ENCODE data around the gene GABPA.

The GABPA gene

DNA sequence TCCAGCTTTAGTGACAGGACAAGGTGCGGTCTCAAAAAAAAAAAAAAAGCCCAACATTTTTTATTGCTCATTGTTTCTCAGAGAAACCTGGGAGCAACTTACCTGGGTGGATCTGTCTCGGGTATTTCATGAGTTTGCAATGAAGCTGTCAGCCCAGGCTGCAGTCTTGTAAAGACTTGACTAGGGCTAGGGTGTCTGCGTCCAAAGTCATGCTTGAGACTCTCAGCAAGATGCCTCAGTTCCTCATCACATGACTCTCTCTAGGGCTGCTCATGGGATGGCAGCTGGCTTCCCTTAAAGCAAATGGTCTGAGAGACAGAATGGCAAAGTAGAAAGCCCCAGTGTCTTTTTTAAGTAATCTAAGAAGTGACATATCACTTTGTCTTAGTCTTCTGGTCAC is 8.1 kb downstream of the GABPA start:
- TF ChIP-seq CTCF (IDR thresholded peaks at IDR 0.05; ENCODE audit: insufficient read depth, low read depth, low read length, missing control alignments), result no peak
- no peak overlapping the region for H3K4me3 ChIP-seq (ENCODE audit: low read length)
- DNase-seq (ENCODE audit: low read depth), result peak; percentile 88

DNA sequence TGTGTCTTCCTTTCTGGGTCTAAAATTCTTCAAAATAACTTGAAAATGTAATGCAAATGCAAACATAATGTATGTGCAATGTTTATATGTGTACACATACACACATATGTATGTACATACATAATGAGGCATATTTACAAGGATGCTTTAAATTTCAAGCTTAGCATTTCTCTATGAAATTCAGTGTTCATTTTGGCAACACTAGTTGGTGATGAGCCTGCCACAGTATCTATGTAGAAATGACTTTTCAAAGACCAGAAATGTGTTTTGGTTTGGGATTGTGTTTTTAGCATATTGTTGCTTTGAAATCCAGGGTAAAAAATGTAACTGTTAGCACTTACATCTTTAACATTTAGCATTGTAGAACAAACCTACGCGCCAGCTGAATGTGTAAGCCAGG is 10.1 kb downstream of the GABPA start:
- no peak overlapping the region for H3K4me3 ChIP-seq (ENCODE audit: low read length)
- no peak for TF ChIP-seq CTCF (IDR thresholded peaks at IDR 0.05; ENCODE audit: insufficient read depth, low read depth, low read length, missing control alignments)
- DNase-seq (ENCODE audit: low read depth), result no peak

- no peak overlapping the region for H3K4me3 ChIP-seq (ENCODE audit: low read length)
- no peak for TF ChIP-seq CTCF (IDR thresholded peaks at IDR 0.05; ENCODE audit: insufficient read depth, low read depth, low read length, missing control alignments)
- DNase-seq (ENCODE audit: low read depth), result no peak
These were observed 15.3 kb downstream of the GABPA start for GRCh38 chr21:25750085-25750484.

GRCh38 chr21:25752416-25752815 is 17.6 kb downstream of the GABPA start:
- H3K4me3 ChIP-seq (ENCODE audit: low read length), result no peak overlapping the region
- DNase-seq (ENCODE audit: low read depth), result no peak
- TF ChIP-seq CTCF (IDR thresholded peaks at IDR 0.05; ENCODE audit: insufficient read depth, low read depth, low read length, missing control alignments), result no peak

DNA sequence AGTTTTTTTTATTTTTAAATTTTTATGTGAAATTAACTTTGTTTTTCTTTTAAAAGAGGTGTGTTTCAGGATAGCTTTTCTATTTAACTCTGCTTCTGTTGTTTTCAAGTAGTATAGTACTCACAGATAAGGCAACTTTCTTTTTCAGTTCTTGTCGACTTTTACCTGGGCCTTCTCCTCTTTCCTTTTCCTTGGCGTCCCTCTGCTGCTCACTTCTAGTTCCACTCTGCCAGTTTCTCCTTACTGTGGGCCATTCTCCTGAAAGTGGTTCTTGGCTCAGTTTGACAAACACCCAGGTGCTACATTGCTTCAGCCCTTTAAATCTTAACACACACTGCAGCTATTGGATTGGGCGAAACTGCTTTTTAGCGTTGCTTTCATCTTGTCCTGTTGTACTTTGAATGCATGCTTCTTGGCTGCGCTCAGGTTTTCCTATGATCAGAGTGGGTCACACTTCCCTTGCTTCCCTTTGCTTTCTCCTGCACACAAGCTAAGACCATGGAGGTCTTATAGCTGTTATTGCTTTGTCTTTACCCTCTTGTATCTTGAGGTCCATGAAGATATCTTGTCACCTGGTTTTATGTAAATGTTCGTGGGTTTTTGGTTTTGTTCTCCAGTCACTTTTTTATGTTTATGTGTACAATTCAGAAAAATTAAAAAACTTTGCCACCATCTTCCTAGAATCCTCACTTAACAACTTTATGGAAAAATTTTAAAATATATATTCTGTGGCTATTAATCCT is 21.6 kb downstream of the GABPA start:
- no peak for DNase-seq (ENCODE audit: low read depth)
- H3K4me3 ChIP-seq (ENCODE audit: low read length), result no peak overlapping the region
- no peak for TF ChIP-seq CTCF (IDR thresholded peaks at IDR 0.05; ENCODE audit: insufficient read depth, low read depth, low read length, missing control alignments)

DNA sequence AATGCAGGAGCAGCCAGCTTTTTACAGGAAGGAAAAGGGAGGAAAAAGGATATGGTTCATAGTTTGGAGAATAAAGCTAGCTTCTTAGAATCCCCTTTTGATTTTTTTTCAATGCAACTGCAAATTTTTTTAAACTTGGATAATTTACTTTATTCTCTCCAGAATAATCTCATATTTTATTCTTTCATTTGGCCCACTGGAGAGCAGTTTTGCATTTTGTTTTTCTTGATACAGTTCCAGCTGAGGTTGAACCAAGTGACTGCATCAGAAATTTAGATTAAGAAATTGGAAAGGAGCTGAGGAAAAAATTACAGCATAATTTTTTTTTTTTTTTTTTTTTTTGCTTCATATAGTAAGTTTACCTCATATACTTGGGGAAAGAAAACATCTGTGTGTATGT is 22.8 kb downstream of the GABPA start:
- no peak for TF ChIP-seq CTCF (IDR thresholded peaks at IDR 0.05; ENCODE audit: insufficient read depth, low read depth, low read length, missing control alignments)

DNA sequence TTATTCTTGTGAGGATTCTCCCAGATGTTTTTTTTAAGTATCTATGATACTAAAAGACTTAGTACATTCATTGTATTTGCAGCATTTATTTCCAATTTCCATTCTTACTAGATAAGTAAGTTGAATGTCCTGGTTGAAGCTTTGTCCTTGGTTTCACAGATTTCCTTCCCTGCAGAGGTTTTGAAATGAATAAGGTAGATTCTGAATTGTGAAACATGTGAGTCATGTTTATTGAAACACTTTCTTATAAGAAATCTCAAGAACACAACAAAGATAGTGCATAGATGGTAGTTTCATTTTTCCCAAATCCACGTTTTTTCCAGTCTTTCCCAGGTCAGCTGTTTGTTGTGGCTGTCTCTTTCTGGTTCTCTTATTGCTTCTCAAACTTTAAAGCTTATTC is 24.8 kb downstream of the GABPA start:
- peak; percentile 50 for DNase-seq (ENCODE audit: low read depth)
- H3K4me3 ChIP-seq (ENCODE audit: low read length), result no peak overlapping the region
- no peak for TF ChIP-seq CTCF (IDR thresholded peaks at IDR 0.05; ENCODE audit: insufficient read depth, low read depth, low read length, missing control alignments)

More for the DNA sequence above, 22.8 kb downstream of the GABPA start:
- DNase-seq (ENCODE audit: low read depth), result no peak
- no peak overlapping the region for H3K4me3 ChIP-seq (ENCODE audit: low read length)

Measured in epithelial cell of esophagus (primary cell).